Airway epithelial cell (primary cell): ENCODE results near the gene GSAP. TPM values are rescaled to one million over a fixed set of nuclear protein-coding genes. Genes with fewer than 3 reads are reported as not detected.

Experiments
- total RNA-seq: library from RNA; depleted of rRNA; stranded (reverse); fragments of >200 nt; gene quantifications from 2 replicates; pipeline ENCODE4 v1.2.3, GENCODE V29; 2015

Gene GSAP
- total RNA-seq, result 1.5 and 2.3 TPM in 2 replicates

DNA sequence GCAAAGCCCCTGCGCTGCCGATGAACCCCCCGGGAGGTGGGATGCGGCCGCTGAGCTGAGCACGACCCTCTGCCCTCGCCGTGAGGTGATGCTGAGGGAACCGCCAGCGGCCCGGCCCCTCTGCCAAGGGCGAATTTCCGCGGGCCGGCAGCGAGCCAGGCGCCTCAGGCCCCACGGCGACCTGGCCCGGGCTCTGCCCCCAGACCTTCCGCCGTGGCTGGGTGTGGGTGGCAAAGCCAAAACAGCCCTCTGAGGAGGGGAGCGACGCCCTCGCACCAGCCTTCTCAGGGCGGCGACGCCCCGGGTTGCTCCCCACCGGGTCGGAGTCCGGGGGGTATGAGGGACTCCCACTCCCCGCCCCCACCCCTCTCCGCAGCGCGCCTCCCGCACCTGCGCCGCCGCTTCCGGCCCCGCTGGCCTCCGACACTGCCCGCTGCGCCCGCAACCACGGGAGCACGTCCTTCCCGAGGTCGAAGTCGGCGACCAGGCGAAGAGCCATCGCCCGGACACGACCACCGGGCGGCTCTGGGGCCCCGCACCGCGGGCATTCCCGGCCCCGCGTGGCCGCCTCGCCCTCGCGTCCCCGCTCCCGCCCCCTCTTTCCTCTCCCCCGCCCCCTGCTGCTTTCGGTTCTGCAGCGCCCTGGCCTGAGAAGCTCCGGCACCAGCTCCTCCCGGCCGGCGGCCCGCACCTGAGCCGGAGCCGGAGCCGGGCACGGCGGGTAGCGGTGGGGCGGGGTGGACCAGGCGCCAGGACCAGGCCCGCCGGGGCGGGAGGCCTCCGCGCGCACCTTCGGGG lies at the start of gene GSAP:
Gene GSAP (minus strand): TSS at position 527 of the 798 bp plus-strand sequence. CDS start 28 bp downstream, at position 499.

Other genes starting within 250 kb of the GSAP start
- not detected in 2 replicates for gene FGL2, start 216.5 kb downstream of the GSAP start, total RNA-seq
- gene PTPN12, start 120.9 kb upstream of the GSAP start, total RNA-seq, result 26.2 and 33.7 TPM in 2 replicates